ENCODE data around the gene TRAPPC2L. TPM values are rescaled to one million over a fixed set of nuclear protein-coding genes. Genes with fewer than 3 reads are reported as not detected.
A peak's percentile ranks its signal among the peaks of the same experiment; 100 is the strongest.

The TRAPPC2L gene
- total and polyA plus RNA-seq, 5 donors from 2014 or later = 49.5 to 164 (median 126) TPM

GRCh38 chr16:88815901-88816589 is 40.9 kb upstream of the TRAPPC2L start:
- H3K4me3 Mint-ChIP-seq = no peak overlapping the region
- peaks cover 0 to 8% (median 0%) of the 10 kb centered on the region in 4 donors for H3K4me1 Mint-ChIP-seq
- H3K9me3 Mint-ChIP-seq = no peaks in the 10 kb centered on the region
- DNase-seq (peak; percentile 36 to 50 (median 45)), ATAC-seq (ENCODE audit: low read depth in 2 of 2) (no peak)
- Histone ChIP-seq H3K9me3 (ENCODE audit: control insufficient read depth in 2 of 2, low read length in 2 of 2) (no peaks in the 10 kb centered on the region), H3K4me3 (ENCODE audit: low read depth, low read length) (no peak overlapping the region), H3K27me3 (ENCODE audit: control insufficient read depth, insufficient read depth, low read length) (no peaks in the 10 kb centered on the region), H3K4me1 (ENCODE audit: control insufficient read depth, insufficient read depth, low read length, poor library complexity, severe bottlenecking) (peaks cover 16% of the 10 kb centered on the region), H3K36me3 (ENCODE audit: control insufficient read depth, insufficient read depth, low read length) (no peaks in the 10 kb centered on the region), H3K27ac (ENCODE audit: insufficient read depth, low read length, poor library complexity, severe bottlenecking) (no peak overlapping the region)
- H3K27me3 Mint-ChIP-seq = no peaks in the 10 kb centered on the region
- H3K36me3 Mint-ChIP-seq = no peaks in the 10 kb centered on the region
- H3K27ac Mint-ChIP-seq = no peak overlapping the region

GRCh38 chr16:88816736-88817535 is 40.0 kb upstream of the TRAPPC2L start:
- no peaks in the 10 kb centered on the region for H3K27me3 Mint-ChIP-seq
- no peak overlapping the region for H3K4me3 ChIP-seq (ENCODE audit: low read depth, low read length)

GRCh38 chr16:88817785-88818574 is 38.9 kb upstream of the TRAPPC2L start:
- H3K36me3 Mint-ChIP-seq = peaks cover 4% of the 10 kb centered on the region
- H3K27ac Mint-ChIP-seq = no peak overlapping the region
- H3K27me3 Mint-ChIP-seq = no peaks in the 10 kb centered on the region
- no peaks in the 10 kb centered on the region for H3K9me3 Mint-ChIP-seq
- Histone ChIP-seq H3K4me1 (ENCODE audit: control insufficient read depth, insufficient read depth, low read length, poor library complexity, severe bottlenecking) (peaks cover under 1% of the 10 kb centered on the region), H3K36me3 (ENCODE audit: control insufficient read depth, insufficient read depth, low read length) (peaks cover 10% of the 10 kb centered on the region), H3K27me3 (ENCODE audit: control insufficient read depth, insufficient read depth, low read length) (no peaks in the 10 kb centered on the region), H3K4me3 (ENCODE audit: low read depth, low read length) (no peak overlapping the region), H3K9me3 (ENCODE audit: control insufficient read depth in 2 of 2, low read length in 2 of 2) (no peaks in the 10 kb centered on the region), H3K27ac (ENCODE audit: insufficient read depth, low read length, poor library complexity, severe bottlenecking) (no peak overlapping the region)
- H3K4me3 Mint-ChIP-seq = peak overlapping the region in 1 of 4 donors; percentile 74
- peaks cover 0 to 2% (median 0%) of the 10 kb centered on the region in 4 donors for H3K4me1 Mint-ChIP-seq
- ATAC-seq (ENCODE audit: low read depth in 2 of 2) (no peak), DNase-seq (no peak)

More at GRCh38 chr16:88816736-88817535, 40.0 kb upstream of the TRAPPC2L start:
- Histone ChIP-seq H3K36me3 (ENCODE audit: control insufficient read depth, insufficient read depth, low read length) (peaks cover under 1% of the 10 kb centered on the region), H3K4me1 (ENCODE audit: control insufficient read depth, insufficient read depth, low read length, poor library complexity, severe bottlenecking) (peaks cover 11% of the 10 kb centered on the region), H3K9me3 (ENCODE audit: control insufficient read depth in 2 of 2, low read length in 2 of 2) (no peaks in the 10 kb centered on the region), H3K27me3 (ENCODE audit: control insufficient read depth, insufficient read depth, low read length) (no peaks in the 10 kb centered on the region), H3K27ac (ENCODE audit: insufficient read depth, low read length, poor library complexity, severe bottlenecking) (no peak overlapping the region)
- Mint-ChIP-seq H3K9me3 (no peaks in the 10 kb centered on the region), H3K27ac (no peak overlapping the region), H3K36me3 (no peaks in the 10 kb centered on the region), H3K4me1 (peaks cover 0 to 7% (median 0%) of the 10 kb centered on the region in 4 donors), H3K4me3 (no peak overlapping the region)
- no peak for DNase-seq
- no peak for ATAC-seq (ENCODE audit: low read depth in 2 of 2)

- no peak overlapping the region for H3K4me3 ChIP-seq (ENCODE audit: low read depth, low read length)
- Mint-ChIP-seq H3K27me3 (no peaks in the 10 kb centered on the region), H3K9me3 (no peaks in the 10 kb centered on the region), H3K27ac (no peak overlapping the region), H3K4me3 (peak overlapping the region in 1 of 4 donors; percentile 74), H3K4me1 (peaks cover 0 to 2% (median 0%) of the 10 kb centered on the region in 4 donors), H3K36me3 (peaks cover 5% of the 10 kb centered on the region)
- no peak overlapping the region for H3K27ac ChIP-seq (ENCODE audit: insufficient read depth, low read length, poor library complexity, severe bottlenecking)
- ATAC-seq (ENCODE audit: low read depth in 2 of 2) (no peak), DNase-seq (no peak)
- no peaks in the 10 kb centered on the region for H3K9me3 ChIP-seq (ENCODE audit: control insufficient read depth in 2 of 2, low read length in 2 of 2)
- H3K36me3 ChIP-seq (ENCODE audit: control insufficient read depth, insufficient read depth, low read length) = peaks cover 10% of the 10 kb centered on the region
- H3K4me1 ChIP-seq (ENCODE audit: control insufficient read depth, insufficient read depth, low read length, poor library complexity, severe bottlenecking) = no peaks in the 10 kb centered on the region
- no peaks in the 10 kb centered on the region for H3K27me3 ChIP-seq (ENCODE audit: control insufficient read depth, insufficient read depth, low read length)
Observed at GRCh38 chr16:88818575-88818874, 38.4 kb upstream of the TRAPPC2L start.

- Histone ChIP-seq H3K27me3 (ENCODE audit: control insufficient read depth, insufficient read depth, low read length) (no peaks in the 10 kb centered on the region), H3K4me1 (ENCODE audit: control insufficient read depth, insufficient read depth, low read length, poor library complexity, severe bottlenecking) (no peaks in the 10 kb centered on the region), H3K9me3 (ENCODE audit: control insufficient read depth in 2 of 2, low read length in 2 of 2) (no peaks in the 10 kb centered on the region), H3K27ac (ENCODE audit: insufficient read depth, low read length, poor library complexity, severe bottlenecking) (no peak overlapping the region), H3K4me3 (ENCODE audit: low read depth, low read length) (no peak overlapping the region), H3K36me3 (ENCODE audit: control insufficient read depth, insufficient read depth, low read length) (peaks cover 10% of the 10 kb centered on the region)
- Mint-ChIP-seq H3K9me3 (no peaks in the 10 kb centered on the region), H3K4me3 (no peak overlapping the region), H3K27me3 (no peaks in the 10 kb centered on the region), H3K27ac (no peak overlapping the region), H3K36me3 (peaks cover 5% of the 10 kb centered on the region), H3K4me1 (no peaks in the 10 kb centered on the region)
- DNase-seq (no peak), ATAC-seq (ENCODE audit: low read depth in 2 of 2) (no peak)
Observed at GRCh38 chr16:88819126-88819525, 37.8 kb upstream of the TRAPPC2L start.

- no peak for DNase-seq
- H3K4me1 Mint-ChIP-seq = no peaks in the 10 kb centered on the region
- H3K27me3 Mint-ChIP-seq = no peaks in the 10 kb centered on the region
- no peak for ATAC-seq (ENCODE audit: low read depth in 2 of 2)
- H3K27ac ChIP-seq (ENCODE audit: insufficient read depth, low read length, poor library complexity, severe bottlenecking) = no peak overlapping the region
- no peaks in the 10 kb centered on the region for H3K4me1 ChIP-seq (ENCODE audit: control insufficient read depth, insufficient read depth, low read length, poor library complexity, severe bottlenecking)
- peaks cover 12% of the 10 kb centered on the region for H3K36me3 ChIP-seq (ENCODE audit: control insufficient read depth, insufficient read depth, low read length)
- H3K27ac Mint-ChIP-seq = no peak overlapping the region
- peaks cover 5% of the 10 kb centered on the region for H3K36me3 Mint-ChIP-seq
- H3K27me3 ChIP-seq (ENCODE audit: control insufficient read depth, insufficient read depth, low read length) = no peaks in the 10 kb centered on the region
- no peak overlapping the region for H3K4me3 ChIP-seq (ENCODE audit: low read depth, low read length)
- no peaks in the 10 kb centered on the region for H3K9me3 ChIP-seq (ENCODE audit: control insufficient read depth in 2 of 2, low read length in 2 of 2)
- no peaks in the 10 kb centered on the region for H3K9me3 Mint-ChIP-seq
- H3K4me3 Mint-ChIP-seq = no peak overlapping the region
Observed at GRCh38 chr16:88820385-88821025, 36.4 kb upstream of the TRAPPC2L start.

GRCh38 chr16:88821168-88821850 is 35.6 kb upstream of the TRAPPC2L start:
- Histone ChIP-seq H3K4me1 (ENCODE audit: control insufficient read depth, insufficient read depth, low read length, poor library complexity, severe bottlenecking) (no peaks in the 10 kb centered on the region), H3K9me3 (ENCODE audit: control insufficient read depth in 2 of 2, low read length in 2 of 2) (no peaks in the 10 kb centered on the region), H3K27ac (ENCODE audit: insufficient read depth, low read length, poor library complexity, severe bottlenecking) (no peak overlapping the region), H3K27me3 (ENCODE audit: control insufficient read depth, insufficient read depth, low read length) (no peaks in the 10 kb centered on the region), H3K4me3 (ENCODE audit: low read depth, low read length) (no peak overlapping the region), H3K36me3 (ENCODE audit: control insufficient read depth, insufficient read depth, low read length) (peaks cover 12% of the 10 kb centered on the region)
- no peak for ATAC-seq (ENCODE audit: low read depth in 2 of 2)
- peaks cover 5% of the 10 kb centered on the region for H3K36me3 Mint-ChIP-seq
- H3K4me1 Mint-ChIP-seq = no peaks in the 10 kb centered on the region
- no peaks in the 10 kb centered on the region for H3K9me3 Mint-ChIP-seq
- peak overlapping the region in 1 of 3 donors; percentile 43 for H3K27ac Mint-ChIP-seq
- no peaks in the 10 kb centered on the region for H3K27me3 Mint-ChIP-seq
- DNase-seq = no peak
- no peak overlapping the region for H3K4me3 Mint-ChIP-seq

All from CD4-positive, CD25-positive, alpha-beta regulatory T cell (primary cell).